ENCODE data around the gene CDK5RAP1.
"Not testable (repeated sequence)": the region's sequence is repeated elsewhere in the genome, so short reads cannot be mapped to it uniquely, and the experiment has no call there.

Gene CDK5RAP1

DNA sequence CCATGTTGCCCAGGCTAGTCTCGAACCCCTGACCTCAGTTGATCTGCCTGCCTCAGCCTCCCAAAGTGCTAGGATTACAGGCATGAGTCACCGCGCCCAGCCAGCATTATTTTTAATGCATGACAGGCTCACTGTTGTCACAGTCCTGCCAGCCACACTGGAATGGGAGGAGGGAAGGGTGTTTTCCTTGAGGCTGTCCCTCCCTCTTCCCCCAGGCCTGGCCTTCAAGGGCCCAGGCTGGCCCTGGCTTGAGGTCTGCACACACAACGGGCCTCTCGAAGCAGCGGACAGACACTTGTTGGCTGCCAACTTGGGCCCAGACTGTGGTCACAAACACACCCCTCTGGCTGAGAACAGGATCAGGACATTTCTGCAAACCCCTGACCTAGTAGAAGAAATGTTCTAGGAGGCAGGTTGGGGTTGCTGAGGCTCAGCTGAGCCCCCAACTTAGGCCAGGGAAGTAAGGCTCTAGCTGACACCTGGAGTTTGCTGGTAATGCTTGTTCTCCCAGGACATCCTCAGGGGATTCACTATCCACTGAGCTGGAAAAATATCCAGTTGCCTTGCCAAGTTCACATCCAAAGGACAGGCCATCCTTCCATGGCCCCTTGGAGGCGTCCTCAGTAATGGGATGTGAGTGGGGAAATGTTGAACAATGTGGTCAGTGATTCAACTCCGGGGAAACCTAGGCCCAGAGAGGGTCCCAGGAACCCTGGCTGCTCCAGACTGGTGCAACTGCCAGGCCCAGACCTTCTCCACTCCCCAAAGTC is 32.3 kb upstream of the CDK5RAP1 start:
- no peak for DNase-seq (ENCODE audit: low read depth)
- H3K4me3 ChIP-seq (ENCODE audit: low read length), result no peak overlapping the region
- TF ChIP-seq, protein P1, sequence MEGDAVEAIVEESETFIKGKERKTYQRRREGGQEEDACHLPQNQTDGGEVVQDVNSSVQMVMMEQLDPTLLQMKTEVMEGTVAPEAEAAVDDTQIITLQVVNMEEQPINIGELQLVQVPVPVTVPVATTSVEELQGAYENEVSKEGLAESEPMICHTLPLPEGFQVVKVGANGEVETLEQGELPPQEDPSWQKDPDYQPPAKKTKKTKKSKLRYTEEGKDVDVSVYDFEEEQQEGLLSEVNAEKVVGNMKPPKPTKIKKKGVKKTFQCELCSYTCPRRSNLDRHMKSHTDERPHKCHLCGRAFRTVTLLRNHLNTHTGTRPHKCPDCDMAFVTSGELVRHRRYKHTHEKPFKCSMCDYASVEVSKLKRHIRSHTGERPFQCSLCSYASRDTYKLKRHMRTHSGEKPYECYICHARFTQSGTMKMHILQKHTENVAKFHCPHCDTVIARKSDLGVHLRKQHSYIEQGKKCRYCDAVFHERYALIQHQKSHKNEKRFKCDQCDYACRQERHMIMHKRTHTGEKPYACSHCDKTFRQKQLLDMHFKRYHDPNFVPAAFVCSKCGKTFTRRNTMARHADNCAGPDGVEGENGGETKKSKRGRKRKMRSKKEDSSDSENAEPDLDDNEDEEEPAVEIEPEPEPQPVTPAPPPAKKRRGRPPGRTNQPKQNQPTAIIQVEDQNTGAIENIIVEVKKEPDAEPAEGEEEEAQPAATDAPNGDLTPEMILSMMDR (conservative IDR thresholded peaks at IDR 0.05; ENCODE audit: low read depth, low read length), result no peak

DNA sequence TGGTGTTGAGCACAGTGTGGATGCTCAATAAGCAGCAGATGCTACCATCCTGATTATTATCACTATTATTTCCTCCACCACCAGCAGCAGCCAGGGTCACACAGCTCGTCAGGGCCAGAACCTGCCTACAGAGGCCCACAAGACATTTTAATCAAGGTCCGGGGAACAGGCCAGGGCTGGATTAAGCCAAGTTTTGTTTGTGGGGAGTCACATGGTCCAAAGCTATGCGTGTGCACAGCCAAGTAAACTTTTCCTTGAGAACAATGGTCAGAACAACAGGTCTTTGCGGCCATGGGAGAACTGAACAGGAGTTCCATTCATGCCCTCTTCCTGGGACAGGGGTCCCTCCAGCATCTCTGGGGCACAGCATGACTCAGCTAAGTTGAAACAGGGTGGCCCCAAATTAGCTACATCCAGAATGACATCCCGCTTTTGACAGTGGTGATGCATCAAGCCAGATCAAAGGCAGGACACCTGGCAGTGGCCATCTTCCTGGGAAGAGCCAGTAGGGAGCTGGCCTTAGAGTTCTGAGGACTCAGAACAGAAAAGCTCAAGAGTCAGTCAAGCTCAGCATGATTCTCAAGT is 30.6 kb upstream of the CDK5RAP1 start:
- DNase-seq (ENCODE audit: low read depth), result no peak
- no peak overlapping the region for H3K4me3 ChIP-seq (ENCODE audit: low read length)
- TF ChIP-seq, protein P1 (conservative IDR thresholded peaks at IDR 0.05; ENCODE audit: low read depth, low read length), result no peak

- DNase-seq (ENCODE audit: low read depth); H3K4me3 ChIP-seq (ENCODE audit: low read length): not testable (repeated sequence)
Observed at GRCh38 chr20:33423875-33424274, 22.6 kb upstream of the CDK5RAP1 start.

DNA sequence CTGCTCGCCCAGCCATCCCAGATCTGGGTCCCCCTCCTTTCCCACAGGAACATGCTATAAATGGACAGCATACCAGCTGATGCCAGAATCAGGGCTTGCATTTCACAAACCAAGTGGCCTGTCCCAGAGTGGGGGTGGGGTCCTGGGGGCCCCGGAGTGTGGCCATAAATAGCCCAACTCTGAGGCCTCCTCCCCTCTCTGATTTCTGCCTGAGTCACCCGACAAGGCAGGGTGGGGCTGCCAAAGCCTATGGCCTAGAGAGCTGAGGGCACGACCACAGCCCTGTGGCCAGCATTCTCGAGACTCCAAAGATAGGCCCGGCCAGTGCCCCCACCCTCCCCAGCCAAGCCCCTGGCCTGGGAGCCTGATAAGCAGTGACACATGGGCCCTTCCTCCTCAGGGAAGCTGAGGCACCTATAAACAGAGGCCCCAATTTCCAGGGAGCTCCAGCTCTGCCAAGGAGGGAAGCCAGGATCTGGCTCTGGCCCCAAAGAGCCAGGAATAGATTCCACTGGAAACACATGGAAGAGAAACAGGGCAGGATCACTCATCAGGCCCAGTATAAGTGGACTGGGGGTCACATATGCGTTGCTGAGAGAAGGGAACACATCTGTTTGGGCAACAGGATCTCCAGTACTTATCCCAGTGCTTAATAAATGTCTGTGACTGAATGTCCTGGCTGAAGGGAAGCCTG is 22.0 kb upstream of the CDK5RAP1 start:
- peak; percentile 53 for DNase-seq (ENCODE audit: low read depth)
- TF ChIP-seq, protein P1 (conservative IDR thresholded peaks at IDR 0.05; ENCODE audit: low read depth, low read length), result no peak
- no peak overlapping the region for H3K4me3 ChIP-seq (ENCODE audit: low read length)

- H3K4me3 ChIP-seq (ENCODE audit: low read length), result no peak overlapping the region
- DNase-seq (ENCODE audit: low read depth), result no peak
- TF ChIP-seq, protein P1 (conservative IDR thresholded peaks at IDR 0.05; ENCODE audit: low read depth, low read length), result no peak
Observed at GRCh38 chr20:33419140-33419974, 18.0 kb upstream of the CDK5RAP1 start.

DNA sequence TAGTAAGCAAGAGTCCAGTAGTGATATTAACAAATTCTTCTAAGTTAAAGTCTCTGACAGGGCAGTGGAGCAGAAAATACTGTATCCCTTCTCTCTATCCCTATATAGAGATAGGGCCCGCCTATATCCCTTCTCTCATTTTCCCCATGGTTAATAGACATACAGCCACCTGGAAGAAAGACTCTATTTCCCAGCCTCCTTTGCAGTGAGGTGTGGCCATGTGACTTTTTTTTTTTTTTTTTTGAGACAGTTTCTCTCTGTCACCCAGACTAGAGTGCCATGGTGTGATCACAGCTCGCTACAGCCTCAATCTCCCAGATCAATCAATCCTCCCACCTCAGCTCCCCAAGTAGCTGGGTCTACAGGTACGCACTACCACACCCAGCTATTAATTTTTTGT is 16.7 kb upstream of the CDK5RAP1 start:
- TF ChIP-seq, protein P1 (conservative IDR thresholded peaks at IDR 0.05; ENCODE audit: low read depth, low read length), result no peak
- no peak overlapping the region for H3K4me3 ChIP-seq (ENCODE audit: low read length)
- DNase-seq (ENCODE audit: low read depth), result no peak

DNA sequence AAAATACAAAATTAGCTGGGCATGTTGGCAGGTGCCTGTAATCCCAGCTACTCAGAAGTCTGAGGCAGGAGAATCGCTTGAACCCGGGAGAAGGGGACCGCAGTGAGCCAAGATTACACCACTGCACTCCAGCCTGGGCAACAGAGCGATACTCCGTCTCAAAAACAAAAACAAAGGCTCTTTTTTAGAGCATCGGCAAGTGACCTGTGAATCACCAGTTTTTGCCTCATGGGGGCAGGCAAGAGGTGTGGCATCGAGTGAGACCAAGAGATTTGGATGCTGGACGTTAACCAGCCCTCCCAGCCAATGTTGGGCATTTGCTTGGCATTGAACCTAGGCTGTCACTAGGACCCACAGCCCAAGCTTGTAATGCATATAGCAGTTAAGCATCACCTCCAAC is 14.6 kb upstream of the CDK5RAP1 start:
- H3K4me3 ChIP-seq (ENCODE audit: low read length), result no peak overlapping the region
- DNase-seq (ENCODE audit: low read depth), result no peak
- TF ChIP-seq, protein P1 (conservative IDR thresholded peaks at IDR 0.05; ENCODE audit: low read depth, low read length), result peak; percentile 68
